ENCODE data around the gene PDIA4.
"Not testable (repeated sequence)": the region's sequence is repeated elsewhere in the genome, so short reads cannot be mapped to it uniquely, and the experiment has no call there.

Gene PDIA4

DNA sequence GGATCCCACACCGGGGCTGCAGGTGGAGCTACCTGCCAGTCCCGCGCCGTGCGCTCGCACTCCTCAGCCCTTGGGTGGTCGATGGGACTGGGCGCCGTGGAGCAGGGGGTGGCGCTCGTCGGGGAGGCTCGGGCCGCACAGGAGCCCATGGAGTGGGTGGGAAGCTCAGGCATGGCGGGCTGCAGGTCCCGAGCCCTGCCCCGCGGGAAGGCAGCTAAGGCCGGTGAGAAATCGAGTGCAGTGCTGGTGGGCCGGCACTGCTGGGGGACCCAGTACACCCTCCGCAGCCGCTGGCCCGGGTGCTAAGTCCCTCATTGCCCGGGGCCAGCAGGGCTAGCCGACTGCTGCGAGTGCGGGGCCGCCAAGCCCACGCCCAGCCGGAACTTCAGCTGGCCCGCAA, 10.3 kb upstream of the PDIA4 start:
- DNase-seq (ENCODE audit: low read depth in 2 of 3, low spot score in 1 of 3) = not testable (repeated sequence)

DNA sequence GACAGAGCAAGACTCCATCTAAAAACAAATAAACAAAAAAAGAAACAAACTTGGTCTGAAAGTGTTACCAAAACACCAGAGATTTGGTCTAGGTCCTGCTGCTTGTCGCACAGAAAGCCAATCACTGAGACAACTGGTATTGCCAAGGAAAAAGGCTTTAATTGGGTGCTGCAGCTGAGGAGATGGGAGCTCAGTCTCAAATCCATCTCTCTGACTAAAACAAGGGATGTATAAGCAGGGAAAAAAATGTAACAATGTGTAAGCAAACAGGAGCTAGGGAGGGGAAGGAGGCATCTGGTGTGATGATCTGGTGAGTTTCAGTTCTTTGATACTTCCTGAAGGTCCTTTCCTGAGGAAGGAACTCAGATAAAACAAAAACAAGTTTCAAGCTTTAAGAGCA, 8.4 kb upstream of the PDIA4 start:
- no peak for DNase-seq (ENCODE audit: low read depth in 2 of 3, low spot score in 1 of 3)

DNA sequence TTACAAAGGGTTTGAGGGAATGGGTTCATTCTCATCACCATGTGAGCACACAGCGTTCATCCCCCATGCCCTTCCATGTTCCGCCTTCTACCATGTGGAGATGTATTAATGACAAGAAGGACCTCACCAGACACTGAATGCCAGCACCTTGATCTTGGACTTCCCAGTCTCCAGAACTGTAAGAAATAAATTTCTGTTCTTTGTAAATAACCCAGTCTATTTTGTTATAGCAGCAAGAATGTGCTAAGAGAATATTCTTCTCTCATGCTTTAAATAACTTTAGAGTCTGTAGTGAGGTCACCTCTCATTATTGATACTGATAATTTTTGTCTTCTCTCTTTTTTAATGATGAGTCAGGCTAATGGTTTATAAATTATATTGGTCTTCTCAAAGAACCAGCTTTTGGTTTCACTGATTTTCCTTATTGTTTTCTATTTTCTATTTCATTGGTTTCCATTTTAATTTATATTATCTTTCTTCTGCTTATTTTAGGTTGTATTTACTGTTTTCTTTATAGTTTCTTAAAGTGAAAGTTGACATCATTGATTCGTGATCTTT, 3.1 kb upstream of the PDIA4 start:
- no peak for DNase-seq (ENCODE audit: low read depth in 2 of 3, low spot score in 1 of 3)

DNA sequence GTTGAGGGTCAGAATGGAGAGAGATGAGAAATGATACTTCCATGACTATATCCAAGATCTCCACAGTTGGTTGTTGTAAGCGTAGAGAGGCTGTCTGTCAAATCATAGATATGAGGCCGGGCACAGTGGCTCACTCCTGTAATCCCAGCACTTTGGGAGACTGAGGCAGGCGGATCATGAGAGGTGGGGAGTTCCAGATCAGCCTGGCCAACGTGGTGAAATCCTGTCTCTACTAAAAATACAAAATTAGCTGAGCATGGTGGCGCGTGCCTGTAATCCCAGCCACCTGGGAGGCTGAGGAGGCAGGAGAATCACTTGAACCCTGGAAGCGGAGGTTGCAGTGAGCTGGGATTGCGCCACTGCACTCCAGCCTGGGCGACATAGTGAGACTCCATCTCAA, 2.1 kb upstream of the PDIA4 start:
- DNase-seq (ENCODE audit: low read depth in 2 of 3, low spot score in 1 of 3) = not testable (repeated sequence)

DNA sequence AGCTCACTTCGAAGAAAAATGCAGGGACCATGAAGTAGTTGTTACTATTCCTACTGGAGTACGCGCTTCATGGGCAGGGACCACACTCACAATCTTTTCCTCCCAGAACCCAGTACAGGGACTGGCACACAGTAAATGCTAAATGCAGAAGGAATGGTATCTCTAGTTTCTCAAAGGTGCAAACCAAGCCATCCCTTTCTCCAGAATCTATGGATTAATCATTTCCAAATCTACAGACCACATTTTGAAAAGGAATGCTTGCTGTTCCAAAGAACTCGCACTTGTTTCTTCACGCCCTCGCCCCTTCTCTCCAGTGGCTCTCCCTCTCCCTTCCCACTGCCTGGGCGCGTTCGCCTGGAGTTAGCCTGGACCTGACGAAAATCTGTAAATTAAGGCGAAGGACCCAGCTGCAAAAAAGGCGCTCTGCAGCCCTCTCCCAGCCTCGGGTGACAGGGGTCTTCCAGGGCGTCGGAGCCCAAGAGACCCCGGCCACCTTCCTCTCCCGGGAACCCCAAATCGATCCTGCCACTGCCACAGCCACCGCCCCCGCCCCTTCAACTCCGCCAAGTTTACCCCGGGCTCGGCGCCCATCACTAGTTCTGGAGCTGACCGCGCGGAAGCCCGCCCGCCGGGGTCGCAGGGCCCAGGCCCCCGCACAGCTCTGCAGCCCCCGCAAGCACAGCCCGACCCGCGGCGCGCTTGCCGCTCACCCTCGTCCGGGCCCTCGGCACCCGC, 527 bp downstream of the PDIA4 start:
- no peak for DNase-seq (ENCODE audit: low read depth in 2 of 3, low spot score in 1 of 3)

DNA sequence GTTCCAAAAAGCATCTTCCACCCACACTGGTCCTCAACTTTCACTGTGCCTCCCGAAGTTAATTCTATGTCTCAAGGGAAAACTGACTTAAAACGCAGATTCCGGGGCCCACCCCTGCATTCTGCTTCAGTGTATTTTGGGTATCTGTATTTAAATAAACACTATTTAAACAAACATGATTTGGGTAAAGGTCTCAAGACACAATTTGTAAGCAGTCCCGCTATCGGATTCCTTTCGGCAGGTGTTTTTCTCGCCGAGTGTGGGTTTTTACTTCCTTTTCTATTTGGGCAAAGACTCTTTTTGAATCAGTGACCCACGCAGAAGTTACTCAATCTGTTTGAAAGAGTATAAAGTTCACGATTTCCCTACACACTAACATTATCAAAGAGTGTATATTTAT, 1.2 kb downstream of the PDIA4 start:
- DNase-seq (ENCODE audit: low read depth in 2 of 3, low spot score in 1 of 3) = no peak

DNA sequence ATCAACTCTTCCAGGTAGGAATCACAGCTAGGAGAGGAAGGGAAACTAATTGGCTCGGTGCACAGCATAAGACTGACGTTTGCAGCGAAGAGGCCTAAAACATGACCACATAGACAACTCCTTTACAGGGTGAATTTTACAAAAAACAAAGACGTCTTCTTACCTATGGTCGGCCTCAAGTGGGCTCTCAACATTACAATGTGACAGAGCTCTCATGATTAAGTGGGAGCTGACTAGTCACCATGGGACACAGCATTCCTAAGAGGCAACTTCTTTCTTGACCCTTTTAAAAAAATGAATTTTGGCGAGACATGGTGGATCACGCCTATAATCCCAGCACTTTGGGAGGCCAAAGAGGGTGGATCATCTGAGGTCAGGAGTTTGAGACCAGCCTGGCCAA, 4.6 kb downstream of the PDIA4 start:
- no peak for DNase-seq (ENCODE audit: low read depth in 2 of 3, low spot score in 1 of 3)

DNA sequence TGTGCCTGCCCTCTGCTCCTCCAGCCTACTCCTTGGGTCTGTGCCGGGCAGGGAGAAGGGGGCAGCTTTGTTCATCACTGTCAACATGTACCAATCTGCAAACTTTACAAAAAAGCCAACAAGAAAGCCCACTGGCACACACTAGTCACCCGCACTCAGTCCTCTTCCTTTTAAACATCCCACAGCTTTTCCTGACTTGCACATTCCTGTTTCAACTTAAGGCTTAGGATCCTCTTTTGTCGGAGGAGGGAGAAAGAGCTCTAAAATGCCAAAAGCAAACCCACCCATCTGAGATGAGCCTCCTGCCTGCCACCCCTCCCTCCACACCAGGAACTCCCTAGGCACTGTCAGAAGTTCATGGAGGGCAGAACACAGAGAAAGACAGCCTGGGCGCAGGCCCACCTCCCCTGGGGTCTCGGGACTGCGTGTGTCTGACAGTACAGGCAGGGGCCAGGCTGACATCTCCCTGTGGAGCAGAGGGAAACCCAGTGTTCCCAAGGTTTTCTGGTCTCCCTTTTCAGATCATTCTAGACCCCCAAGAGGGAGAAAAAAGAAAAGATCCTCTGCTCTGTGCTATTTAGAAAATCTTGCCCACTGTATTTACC, 5.4 kb downstream of the PDIA4 start:
- no peak for DNase-seq (ENCODE audit: low read depth in 2 of 3, low spot score in 1 of 3)

DNA sequence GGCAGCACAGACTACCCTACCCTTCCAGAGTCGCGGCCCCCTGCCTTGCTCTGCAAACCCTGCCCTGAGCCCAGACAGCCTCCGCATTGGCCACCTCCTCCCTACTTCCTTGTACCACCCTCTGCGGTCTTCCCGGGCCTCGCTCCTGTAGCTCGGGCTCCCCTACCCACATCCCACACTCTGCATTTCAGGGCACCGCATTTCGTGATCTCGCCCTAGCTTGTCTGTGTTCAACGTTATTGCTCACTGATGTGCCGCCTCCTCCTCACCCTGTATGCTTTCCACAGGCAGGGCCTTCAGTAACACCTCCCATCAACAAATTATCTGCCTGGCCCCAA, 6.6 kb downstream of the PDIA4 start:
- no peak for DNase-seq (ENCODE audit: low read depth in 2 of 3, low spot score in 1 of 3)

DNA sequence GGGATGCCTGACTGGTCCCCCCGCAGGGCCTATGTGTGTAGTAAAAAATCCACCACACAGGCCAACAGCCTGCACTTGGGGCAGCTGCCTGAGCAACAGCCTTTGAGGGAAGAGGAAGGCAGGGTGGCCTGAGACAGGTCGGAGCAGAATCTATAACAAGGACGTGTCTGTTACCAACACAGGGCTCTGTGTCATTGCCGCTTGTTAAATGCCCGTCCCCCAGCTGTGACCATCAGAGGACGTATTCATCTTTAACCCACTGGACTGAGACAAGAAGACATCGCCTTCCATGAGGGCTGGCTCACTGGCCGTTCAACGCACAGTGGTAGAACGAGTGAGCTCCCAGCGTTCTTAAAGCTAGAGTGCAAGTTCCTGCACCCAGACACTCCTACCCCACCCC, 7.8 kb downstream of the PDIA4 start:
- DNase-seq (ENCODE audit: low read depth in 2 of 3, low spot score in 1 of 3) = no peak

DNA sequence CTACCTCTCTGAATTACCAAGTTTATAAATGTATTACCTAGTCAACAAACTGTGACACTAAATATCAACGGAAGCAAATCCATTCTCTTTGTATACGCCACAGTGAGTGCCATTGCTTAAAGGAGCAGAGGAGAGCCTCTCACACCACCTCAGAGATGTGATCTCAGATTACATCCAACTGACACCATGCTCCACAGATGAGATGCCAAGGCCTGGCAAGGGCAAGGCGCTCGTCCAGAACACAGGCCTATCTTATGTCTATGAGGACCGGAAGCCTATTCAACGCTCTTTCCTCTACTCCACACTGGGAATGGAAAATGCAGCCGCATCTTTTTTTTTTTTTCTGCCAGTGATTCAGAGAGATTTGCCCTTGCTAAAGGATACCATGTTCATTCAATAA, 11.4 kb downstream of the PDIA4 start:
- DNase-seq (ENCODE audit: low read depth in 2 of 3, low spot score in 1 of 3) = no peak

DNA sequence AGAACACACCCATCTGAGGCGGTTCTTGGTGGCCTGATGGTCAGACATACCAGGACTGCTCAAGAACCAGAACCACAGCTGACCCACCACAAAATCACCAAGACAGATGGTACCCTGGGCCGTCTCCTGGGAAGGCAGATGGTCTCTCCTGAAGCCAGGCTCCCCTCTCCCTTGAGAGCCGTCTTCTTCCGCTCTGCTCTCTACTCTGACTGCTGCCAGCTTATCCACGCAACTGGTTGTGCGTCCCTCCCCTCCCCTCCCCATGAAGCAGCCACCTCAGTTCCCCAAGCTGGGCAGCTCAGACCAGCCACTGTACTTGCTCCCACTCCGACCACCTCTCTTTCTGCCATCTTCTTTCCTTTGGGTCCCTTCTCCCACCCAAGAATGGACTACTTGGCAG, 14.0 kb downstream of the PDIA4 start:
- DNase-seq (ENCODE audit: low read depth in 2 of 3, low spot score in 1 of 3) = no peak

DNA sequence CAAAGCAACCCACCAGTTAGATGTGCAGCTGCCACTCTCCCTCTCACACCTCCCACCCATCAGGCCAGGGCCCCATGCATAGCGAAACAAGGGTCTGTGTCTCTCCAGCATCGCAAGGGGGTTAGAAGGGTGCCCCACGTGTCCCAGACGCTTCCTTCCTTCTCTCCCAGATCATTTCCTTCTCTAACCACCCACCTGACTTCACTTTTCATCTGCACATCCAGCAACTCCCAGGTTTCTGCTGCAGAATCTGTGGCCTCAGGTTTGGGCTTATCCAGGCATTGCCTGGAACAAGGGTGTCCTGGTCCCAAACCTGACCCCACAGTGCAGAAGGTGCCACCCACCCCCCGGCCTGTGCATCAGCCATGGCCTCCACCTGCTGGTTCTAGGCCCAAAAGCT, 14.4 kb downstream of the PDIA4 start:
- DNase-seq (ENCODE audit: low read depth in 2 of 3, low spot score in 1 of 3) = no peak

DNA sequence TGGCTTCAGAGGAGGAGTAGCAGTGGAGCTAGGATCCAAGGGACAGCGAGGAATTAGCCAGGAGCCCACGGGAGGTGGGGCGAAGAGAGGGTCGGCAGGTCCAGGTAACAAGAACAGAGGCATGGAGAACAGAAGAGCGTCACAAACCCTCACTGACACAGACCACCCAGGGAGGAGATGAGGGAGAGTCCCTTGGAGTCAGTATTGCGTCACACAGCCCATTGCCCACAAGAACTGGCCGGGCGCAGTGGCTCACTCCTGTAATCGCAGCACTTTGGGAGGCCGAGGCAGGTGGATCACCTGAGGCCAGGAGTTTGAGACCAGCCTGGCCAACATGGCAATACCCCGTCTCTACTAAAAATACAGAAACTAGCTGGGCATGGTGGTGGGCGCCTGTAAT, 15.6 kb downstream of the PDIA4 start:
- DNase-seq (ENCODE audit: low read depth in 2 of 3, low spot score in 1 of 3) = not testable (repeated sequence)

DNA sequence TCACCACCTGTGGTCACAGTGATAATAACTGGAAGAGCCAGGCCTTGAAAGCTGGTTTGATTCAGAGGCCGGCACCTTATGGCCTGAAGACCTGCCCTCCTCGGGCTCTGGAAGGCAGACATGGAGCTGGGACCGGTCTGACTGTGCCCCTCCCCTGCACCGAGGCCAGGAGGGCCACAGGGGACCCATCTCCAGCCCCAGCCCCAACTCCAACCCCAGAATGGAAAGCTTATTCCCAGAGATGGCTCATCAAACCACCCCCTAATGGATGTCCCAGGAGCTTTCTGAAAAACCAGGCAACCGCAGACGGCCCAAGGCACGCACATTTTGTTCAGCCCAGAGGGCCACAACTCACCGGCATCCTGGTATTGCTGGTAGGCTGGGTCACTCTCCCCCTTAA, 16.8 kb downstream of the PDIA4 start:
- no peak for DNase-seq (ENCODE audit: low read depth in 2 of 3, low spot score in 1 of 3)

DNA sequence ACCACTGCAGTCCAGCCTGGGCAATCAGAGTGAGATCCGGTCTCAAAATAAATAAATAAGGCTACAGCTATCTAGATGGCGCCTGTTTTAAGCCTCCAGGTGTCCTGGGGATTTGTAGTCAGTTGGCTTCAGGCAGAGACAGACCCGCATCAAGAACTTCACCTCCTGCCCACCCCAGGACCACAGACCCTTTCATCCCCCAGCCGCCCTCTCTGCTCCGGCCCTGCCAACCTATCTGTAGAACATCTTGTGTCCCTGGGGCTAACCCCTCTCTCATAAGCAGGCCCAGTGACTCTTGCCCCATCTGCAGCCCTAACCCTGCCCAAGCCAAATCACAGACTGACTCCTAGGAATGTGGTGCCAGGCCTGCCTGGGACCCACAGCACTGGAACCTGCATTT, 17.9 kb downstream of the PDIA4 start:
- DNase-seq (ENCODE audit: low read depth in 2 of 3, low spot score in 1 of 3) = no peak

DNA sequence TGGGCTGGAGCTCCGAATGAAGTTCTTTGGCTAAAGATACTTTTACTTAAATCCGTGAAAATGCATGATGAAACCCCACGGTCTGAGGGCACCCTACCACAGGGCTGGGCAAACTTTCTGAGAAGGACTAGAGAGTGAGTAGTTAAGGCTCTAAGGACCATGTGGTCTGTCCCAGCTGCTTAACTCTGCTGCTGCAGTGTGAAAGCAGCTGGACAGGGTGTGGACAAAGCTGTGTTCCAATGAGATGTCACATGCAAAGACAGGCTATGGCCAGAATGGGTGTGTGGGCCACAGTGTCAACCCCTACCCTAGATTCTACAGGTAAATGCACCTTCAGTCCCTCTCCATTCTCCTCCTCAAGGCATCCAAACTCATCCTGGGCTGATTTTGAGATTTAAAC, 18.8 kb downstream of the PDIA4 start:
- DNase-seq (ENCODE audit: low read depth in 2 of 3, low spot score in 1 of 3) = no peak

DNA sequence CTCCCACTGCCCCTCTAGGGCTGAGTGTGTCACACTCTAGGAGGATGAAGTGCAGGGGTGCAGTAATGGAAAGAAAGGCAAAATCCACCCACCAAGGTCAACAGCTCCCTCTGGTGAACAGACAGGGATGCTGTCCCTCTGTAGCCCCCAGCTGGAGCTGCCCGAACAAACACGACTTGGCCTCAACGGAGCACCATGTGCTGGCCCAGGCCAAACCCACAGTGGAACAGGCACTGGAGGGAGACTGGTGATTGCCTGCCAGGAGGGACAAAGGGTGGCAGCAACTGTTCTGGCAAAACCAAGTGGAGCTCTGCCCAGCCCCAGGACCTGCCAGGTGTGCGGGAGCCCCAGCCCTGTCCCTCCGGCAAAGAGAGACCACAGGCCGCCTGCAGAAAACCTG, 20.7 kb downstream of the PDIA4 start:
- DNase-seq (ENCODE audit: low read depth in 2 of 3, low spot score in 1 of 3) = no peak

DNA sequence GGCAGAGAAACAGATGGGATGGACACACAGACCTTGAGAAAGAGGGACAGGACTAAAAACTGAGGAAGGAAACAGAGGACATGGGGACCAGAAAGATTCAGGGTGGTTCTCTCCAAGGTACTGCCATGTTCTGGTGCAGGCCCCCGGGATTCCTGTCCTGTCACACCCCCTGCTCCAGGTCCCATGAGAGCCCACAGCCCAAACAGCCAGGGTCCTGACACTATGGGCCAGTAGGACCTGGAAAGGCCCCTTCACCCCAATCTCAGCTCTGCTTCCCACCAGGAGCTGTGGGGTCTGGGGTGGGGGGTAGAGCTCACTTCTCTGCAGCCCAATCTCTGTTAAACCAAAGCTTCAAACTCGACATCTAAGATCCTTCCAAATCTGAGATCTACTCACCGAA, 21.2 kb downstream of the PDIA4 start:
- DNase-seq (ENCODE audit: low read depth in 2 of 3, low spot score in 1 of 3) = no peak

DNA sequence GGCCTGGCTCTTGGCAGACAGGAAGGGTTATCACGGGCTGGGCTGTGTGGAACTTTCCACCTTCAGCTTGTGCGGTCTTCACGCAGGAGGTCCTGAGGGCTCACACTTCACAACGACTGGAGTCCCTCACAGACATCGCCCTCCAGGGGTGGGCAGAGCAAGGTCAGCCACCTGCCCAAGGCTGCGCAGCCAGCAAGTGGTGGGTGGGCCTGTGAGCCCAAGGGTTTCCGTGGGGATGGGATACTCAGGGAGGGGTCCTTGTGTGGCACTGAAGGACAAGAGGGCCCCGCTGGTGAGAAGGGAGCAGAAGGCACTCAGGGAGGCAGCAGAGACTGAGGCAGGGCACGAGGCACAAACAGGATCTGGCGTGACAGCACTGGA, 22.0 kb downstream of the PDIA4 start:
- DNase-seq (ENCODE audit: low read depth in 2 of 3, low spot score in 1 of 3) = no peak

DNA sequence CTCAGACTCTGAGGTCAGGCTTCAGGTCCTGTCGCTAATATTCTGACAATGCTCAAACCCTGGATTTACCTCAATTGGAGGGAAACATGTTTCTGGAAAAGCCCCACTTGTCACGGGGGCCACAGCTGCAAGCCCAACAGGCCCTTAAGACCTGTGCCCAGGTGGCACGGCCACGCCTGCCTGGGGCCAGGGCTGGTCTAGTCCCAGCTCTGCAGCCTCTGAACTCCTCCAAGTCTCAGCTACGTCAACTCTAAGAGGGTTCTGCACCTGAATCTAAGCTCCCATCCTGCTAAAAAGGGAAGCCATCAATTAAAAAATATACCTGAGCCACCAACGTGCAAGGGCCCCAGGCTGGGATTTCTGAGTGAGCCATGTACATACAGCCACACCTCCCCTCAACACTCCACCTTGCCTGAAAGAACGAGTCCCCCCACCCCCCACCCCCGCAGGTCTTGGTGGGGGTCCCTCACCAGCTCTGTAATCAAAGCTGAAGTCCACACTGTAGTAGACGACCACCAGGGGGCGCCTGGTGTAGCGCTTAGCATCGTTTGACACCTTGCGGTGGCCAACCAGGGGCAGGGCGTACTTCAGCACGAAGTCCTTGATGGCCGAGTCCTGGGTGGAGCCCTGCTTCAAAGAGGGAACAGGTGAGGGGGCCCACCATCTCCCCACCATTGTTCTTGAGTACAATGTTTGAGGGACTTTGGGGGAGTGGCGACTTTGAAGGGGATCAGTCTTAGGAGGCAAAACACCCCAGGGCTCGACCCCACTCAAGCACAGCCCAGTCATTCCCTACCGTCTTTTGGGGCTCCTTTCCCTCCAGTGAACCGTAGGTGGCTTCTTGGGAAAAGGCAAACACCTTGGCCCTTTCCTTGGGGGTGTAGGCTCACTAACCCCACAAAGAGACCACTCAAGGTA, 22.6 kb downstream of the PDIA4 start:
- DNase-seq (ENCODE audit: low read depth in 2 of 3, low spot score in 1 of 3) = peak; percentile 61 to 77 (median 67)
